ENCODE measurements around the gene RASL10A. TPM values are rescaled to one million over a fixed set of nuclear protein-coding genes. Genes with fewer than 3 reads are reported as not detected.

The RASL10A gene
- total RNA-seq, 1 donor: 0.86 TPM

DNA sequence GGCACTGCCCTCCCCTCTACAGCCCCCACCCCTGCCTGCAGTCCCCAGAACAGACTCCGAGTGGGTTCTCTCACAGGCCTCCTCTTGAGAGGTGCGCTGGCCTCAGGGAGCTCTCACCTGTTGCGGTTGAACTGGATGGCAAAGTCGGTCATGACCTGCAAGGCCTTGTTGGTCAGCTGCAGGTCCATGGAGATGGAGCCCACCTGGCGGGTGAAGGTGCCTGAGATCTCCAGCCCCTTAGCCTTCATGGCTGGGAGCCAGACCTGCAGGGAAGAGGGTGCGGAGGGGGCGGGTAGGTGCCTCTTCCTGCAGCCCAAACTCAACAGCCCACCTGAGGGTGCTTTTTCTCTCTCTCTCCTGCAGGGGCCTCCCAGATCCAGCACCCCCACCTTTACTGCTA is 18.7 kb upstream of the RASL10A start:
- no peak overlapping the region for H3K4me3 ChIP-seq (ENCODE audit: low read depth, low read length)
- TF ChIP-seq, protein P1, sequence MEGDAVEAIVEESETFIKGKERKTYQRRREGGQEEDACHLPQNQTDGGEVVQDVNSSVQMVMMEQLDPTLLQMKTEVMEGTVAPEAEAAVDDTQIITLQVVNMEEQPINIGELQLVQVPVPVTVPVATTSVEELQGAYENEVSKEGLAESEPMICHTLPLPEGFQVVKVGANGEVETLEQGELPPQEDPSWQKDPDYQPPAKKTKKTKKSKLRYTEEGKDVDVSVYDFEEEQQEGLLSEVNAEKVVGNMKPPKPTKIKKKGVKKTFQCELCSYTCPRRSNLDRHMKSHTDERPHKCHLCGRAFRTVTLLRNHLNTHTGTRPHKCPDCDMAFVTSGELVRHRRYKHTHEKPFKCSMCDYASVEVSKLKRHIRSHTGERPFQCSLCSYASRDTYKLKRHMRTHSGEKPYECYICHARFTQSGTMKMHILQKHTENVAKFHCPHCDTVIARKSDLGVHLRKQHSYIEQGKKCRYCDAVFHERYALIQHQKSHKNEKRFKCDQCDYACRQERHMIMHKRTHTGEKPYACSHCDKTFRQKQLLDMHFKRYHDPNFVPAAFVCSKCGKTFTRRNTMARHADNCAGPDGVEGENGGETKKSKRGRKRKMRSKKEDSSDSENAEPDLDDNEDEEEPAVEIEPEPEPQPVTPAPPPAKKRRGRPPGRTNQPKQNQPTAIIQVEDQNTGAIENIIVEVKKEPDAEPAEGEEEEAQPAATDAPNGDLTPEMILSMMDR (IDR thresholded peaks at IDR 0.05; ENCODE audit: insufficient read depth, low read depth, low read length): no peak
- DNase-seq (ENCODE audit: low read depth): no peak

DNA sequence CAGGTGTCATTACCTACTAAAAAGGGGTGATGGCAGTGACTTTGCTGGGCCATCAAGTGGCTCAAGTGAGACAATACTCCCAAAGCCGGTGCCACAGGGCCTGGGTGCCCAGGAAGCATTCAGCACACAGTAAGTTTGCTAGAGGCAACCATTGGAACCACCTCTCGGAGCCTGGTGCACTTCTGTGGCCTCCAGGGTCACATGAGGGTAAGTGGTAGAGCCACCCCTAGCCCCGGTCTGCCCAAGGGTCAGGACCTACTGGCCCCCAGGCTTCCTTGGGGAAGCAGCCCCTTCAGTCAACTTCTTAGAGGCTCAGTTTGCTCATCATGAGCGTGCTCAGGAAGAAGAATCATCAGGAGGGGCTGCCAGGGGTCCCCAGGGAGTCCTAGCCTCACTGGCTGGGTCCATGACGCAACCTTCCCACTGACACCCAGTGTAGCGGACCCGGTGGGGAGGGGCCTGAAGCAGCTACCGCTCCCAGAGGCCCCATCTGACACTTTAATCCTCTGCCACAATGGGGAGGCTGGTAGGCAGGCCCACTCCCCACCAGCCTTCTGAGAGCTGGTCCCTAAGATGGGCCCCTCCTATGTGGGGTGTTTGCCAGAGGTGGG is 17.5 kb upstream of the RASL10A start:
- TF ChIP-seq, protein P1 (IDR thresholded peaks at IDR 0.05; ENCODE audit: insufficient read depth, low read depth, low read length): no peak
- no peak for DNase-seq (ENCODE audit: low read depth)
- H3K4me3 ChIP-seq (ENCODE audit: low read depth, low read length): no peak overlapping the region

DNA sequence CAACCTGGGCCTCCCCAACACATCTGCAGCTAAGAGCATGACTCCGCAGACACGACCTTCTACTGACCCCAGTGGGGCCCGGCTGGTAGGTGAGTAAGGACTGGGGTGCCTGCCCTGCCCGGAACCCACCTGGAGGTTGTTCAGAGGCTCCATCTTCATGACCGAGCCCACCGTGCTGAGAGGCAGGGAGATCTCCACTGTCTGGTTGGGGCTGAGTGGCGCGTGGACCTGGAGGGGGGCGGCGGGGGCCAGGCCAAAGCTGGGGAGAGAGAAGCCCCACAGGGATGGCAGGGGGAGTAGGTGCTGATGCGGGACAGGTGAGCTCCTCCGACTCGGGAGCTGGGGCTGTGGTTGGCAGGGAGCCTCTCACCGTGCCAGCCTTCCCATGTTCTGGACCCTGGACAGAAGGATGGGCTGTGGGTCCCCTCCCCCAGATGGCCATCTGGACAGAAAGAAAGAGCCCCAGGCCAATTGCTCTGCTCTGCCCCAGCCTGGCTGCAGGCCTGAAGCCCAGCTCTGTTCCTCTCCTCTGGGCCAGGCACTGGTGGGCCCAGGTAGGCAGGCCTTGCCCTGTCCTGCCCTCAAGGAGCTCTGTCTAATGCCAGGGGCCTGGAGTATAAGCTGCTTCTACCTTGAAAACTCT is 16.3 kb upstream of the RASL10A start:
- no peak overlapping the region for H3K4me3 ChIP-seq (ENCODE audit: low read depth, low read length)
- TF ChIP-seq, protein P1 (IDR thresholded peaks at IDR 0.05; ENCODE audit: insufficient read depth, low read depth, low read length): no peak
- no peak for DNase-seq (ENCODE audit: low read depth)

DNA sequence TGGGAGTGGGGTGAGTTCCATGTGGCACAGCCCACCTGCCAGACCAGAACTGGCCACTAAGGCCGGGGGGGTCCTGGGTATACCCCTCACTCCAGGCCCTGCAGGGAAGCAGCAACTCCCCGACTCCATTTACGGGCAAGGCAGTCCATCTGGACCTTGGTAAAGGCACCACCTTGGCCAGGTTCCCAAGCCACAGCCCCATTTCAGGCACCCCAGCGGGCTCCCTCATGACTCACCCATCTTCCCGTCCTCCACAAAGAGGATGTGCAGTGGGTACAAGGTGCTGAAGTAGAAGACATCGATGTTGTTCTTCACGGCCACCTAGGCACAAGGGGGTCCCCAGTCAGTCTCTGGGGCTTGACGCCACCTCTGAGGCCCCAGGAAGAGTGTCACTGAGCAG is 15.7 kb upstream of the RASL10A start:
- no peak overlapping the region for H3K4me3 ChIP-seq (ENCODE audit: low read depth, low read length)
- DNase-seq (ENCODE audit: low read depth): no peak
- TF ChIP-seq, protein P1 (IDR thresholded peaks at IDR 0.05; ENCODE audit: insufficient read depth, low read depth, low read length): no peak

DNA sequence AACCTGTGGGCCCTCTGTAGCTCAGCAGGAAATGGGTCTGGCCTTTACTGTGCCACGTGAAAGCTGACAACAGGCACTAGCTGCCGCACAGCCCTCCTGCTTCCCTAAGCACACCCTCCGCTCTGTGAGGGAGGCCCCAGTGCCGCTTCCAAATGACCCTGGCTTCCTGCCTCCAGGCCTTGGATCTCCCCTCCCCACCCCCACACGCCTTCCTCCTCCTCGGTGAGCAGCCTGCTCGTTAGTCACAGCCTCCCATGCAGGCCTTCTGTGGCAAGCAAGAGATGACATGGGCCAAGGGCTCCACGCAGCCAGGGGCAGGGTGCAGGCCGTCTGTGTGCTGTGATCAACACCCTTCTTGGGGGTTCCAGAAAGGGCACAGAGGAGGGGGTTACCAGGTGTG is 15.3 kb upstream of the RASL10A start:
- no peak overlapping the region for H3K4me3 ChIP-seq (ENCODE audit: low read depth, low read length)
- DNase-seq (ENCODE audit: low read depth): peak; percentile 76
- TF ChIP-seq, protein P1 (IDR thresholded peaks at IDR 0.05; ENCODE audit: insufficient read depth, low read depth, low read length): no peak

DNA sequence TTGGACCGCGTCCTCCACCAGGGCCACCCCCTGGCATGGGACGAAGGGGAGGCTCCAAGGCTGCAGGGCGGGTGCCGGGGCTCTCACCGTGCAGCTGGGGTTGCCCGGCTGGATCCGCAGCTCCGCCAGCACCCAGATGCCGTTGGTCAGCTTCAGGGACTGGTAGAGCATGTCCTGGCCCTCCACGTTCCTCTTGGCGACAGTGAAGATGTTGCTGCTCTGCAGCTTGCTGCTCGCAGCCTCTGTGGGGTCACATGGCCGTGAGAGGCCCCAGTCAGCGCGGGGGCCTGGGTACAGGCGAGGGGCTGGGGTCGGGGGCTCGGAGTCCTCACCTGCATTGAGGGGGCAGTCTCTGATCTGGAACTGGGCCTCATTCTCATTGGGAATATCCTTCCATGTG is 14.8 kb upstream of the RASL10A start:
- no peak for DNase-seq (ENCODE audit: low read depth)
- H3K4me3 ChIP-seq (ENCODE audit: low read depth, low read length): no peak overlapping the region
- TF ChIP-seq, protein P1 (IDR thresholded peaks at IDR 0.05; ENCODE audit: insufficient read depth, low read depth, low read length): no peak

Data from fibroblast of villous mesenchyme (primary cell).